HepG2 (cell line): ENCODE results near the gene PFAS. TPM values are rescaled to one million over a fixed set of nuclear protein-coding genes. Genes with fewer than 3 reads are reported as not detected.
A peak's percentile ranks its signal among the peaks of the same experiment; 100 is the strongest.

Experiments used
- AKAP8 ChIP-seq: sonication (generic); formaldehyde crosslinking; IDR thresholded peaks from 2 replicates; pipeline ENCODE4 v1.5.1; 2020; ENCODE audit warnings: mild to moderate bottlenecking, missing genetic modification reagents
- GABPA ChIP-seq, 2 experiments: IDR thresholded peaks; 2 replicates each; pipeline ENCODE4 v1.6.1; 2011 to 2016; ENCODE audit warnings: low read depth in 2 of 2, low read length in 1 of 2, missing biosample characterization in 1 of 2, missing genetic modification characterization in 1 of 2
- HMG20B ChIP-seq: conservative IDR thresholded peaks from 2 replicates; pipeline ENCODE4 v1.6.1; 2016; ENCODE audit warnings: missing genetic modification reagents, missing compliant biosample characterization
- HOXD1 ChIP-seq: sonication (generic); formaldehyde crosslinking; IDR thresholded peaks from 2 replicates; pipeline ENCODE4 v1.5.0; 2020; ENCODE audit warnings: missing genetic modification reagents
- IRF2 ChIP-seq: IDR thresholded peaks from 2 replicates; pipeline ENCODE4 v1.6.1; 2018; ENCODE audit warnings: missing genetic modification reagents, missing compliant biosample characterization
- MBD4 ChIP-seq: IDR thresholded peaks from 2 replicates; pipeline ENCODE4 v1.6.1; 2012; ENCODE audit warnings: low read length, inconsistent platforms, borderline replicate concordance
- MYC ChIP-seq: sonication (generic); formaldehyde crosslinking; IDR thresholded peaks from 2 replicates; pipeline ENCODE4 v1.9.0; 2021; ENCODE audit warnings: missing genetic modification reagents, borderline replicate concordance
- MYNN ChIP-seq: sonication (generic); formaldehyde crosslinking; IDR thresholded peaks from 2 replicates; pipeline ENCODE4 v1.4.0; 2020; ENCODE audit warnings: mild to moderate bottlenecking, low read depth, missing genetic modification reagents
- ONECUT2 ChIP-seq: sonication (generic); formaldehyde crosslinking; IDR thresholded peaks from 2 replicates; pipeline ENCODE4 v1.4.0; 2020; ENCODE audit warnings: missing genetic modification reagents
- POGZ ChIP-seq: sonication (generic); formaldehyde crosslinking; IDR thresholded peaks from 2 replicates; pipeline ENCODE4 v1.4.0; 2020; ENCODE audit warnings: mild to moderate bottlenecking, missing genetic modification reagents
- THAP7 ChIP-seq: sonication (generic); formaldehyde crosslinking; IDR thresholded peaks from 2 replicates; pipeline ENCODE4 v1.8.1; 2023; ENCODE audit warnings: mild to moderate bottlenecking, missing genetic modification reagents
- TP53 ChIP-seq: sonication (generic); formaldehyde crosslinking; conservative IDR thresholded peaks from 2 replicates; pipeline ENCODE4 v1.4.0; 2020; ENCODE audit warnings: missing genetic modification reagents
- WIZ ChIP-seq: sonication (generic); formaldehyde crosslinking; IDR thresholded peaks from 2 replicates; pipeline ENCODE4 v1.5.1; 2020; ENCODE audit warnings: mild to moderate bottlenecking, missing genetic modification reagents
- ZNF232 ChIP-seq: sonication (generic); formaldehyde crosslinking; IDR thresholded peaks from 2 replicates; pipeline ENCODE4 v1.4.0; 2020; ENCODE audit warnings: missing genetic modification reagents, borderline replicate concordance
- ZNF253 ChIP-seq: sonication (generic); formaldehyde crosslinking; IDR thresholded peaks from 2 replicates; pipeline ENCODE4 v1.8.0; 2022; ENCODE audit warnings: mild to moderate bottlenecking, missing genetic modification reagents, borderline replicate concordance
- ZNF451 ChIP-seq: sonication (generic); formaldehyde crosslinking; IDR thresholded peaks from 2 replicates; pipeline ENCODE4 v1.5.0; 2020; ENCODE audit warnings: mild to moderate bottlenecking, missing genetic modification reagents
- ZNF737 ChIP-seq: sonication (generic); formaldehyde crosslinking; IDR thresholded peaks from 2 replicates; pipeline ENCODE4 v1.5.0; 2020; ENCODE audit warnings: missing genetic modification reagents, mild to moderate bottlenecking, borderline replicate concordance
- polyA plus RNA-seq, 8 experiments: library from polyadenylated mRNA; depleted of rRNA in 3 of 8; stranded (reverse) in 7 of 8; unstranded in 1 of 8; fragments of >200 nt; fragmentation: Illumina TruSeq in 4 of 8; extraction: Trizol in 4 of 8; gene quantifications; 2 replicates each; pipeline versions ENCODE4 v1.2.1 to v1.2.3, GENCODE V29; 2011 to 2016; ENCODE audit warnings: low read depth in 4 of 8, missing spikeins in 1 of 8, mixed read lengths in 1 of 8; ENCODE audit not compliant: insufficient read depth in 1 of 8
- total RNA-seq, 5 experiments: library from RNA; depleted of rRNA; stranded (reverse); fragments of >200 nt; fragmentation: Illumina TruSeq; extraction: Trizol; gene quantifications; 2 replicates each; pipeline ENCODE4 v1.2.3, GENCODE V29; 2016; ENCODE audit warnings: low read depth in 1 of 5
- TF ChIP-seq, protein P1 (sequence below): sonication (generic); formaldehyde crosslinking; IDR thresholded peaks from 2 replicates; pipeline ENCODE4 v1.5.1; 2020; ENCODE audit warnings: mild to moderate bottlenecking, missing genetic modification reagents, moderate library complexity
- TF ChIP-seq, protein P2 (sequence below): sonication (generic); formaldehyde crosslinking; IDR thresholded peaks from 2 replicates; pipeline ENCODE4 v1.4.0; 2020; ENCODE audit warnings: missing genetic modification reagents, borderline replicate concordance
- TF ChIP-seq, protein P3 (sequence below): sonication (generic); formaldehyde crosslinking; IDR thresholded peaks from 2 replicates; pipeline ENCODE4 v1.5.0; 2020; ENCODE audit warnings: missing genetic modification reagents
- TF ChIP-seq, protein P4 (sequence below): sonication (generic); formaldehyde crosslinking; IDR thresholded peaks from 2 replicates; pipeline ENCODE4 v1.4.0; 2020; ENCODE audit warnings: mild to moderate bottlenecking, missing genetic modification reagents

PFAS gene
- total and polyA plus RNA-seq, 2 of the 13 experiments (the other 11 are each of a cell fraction or from before 2014, with no cell fraction given): 49.4 to 58.2 TPM

- TF ChIP-seq MYNN (no peak), ZNF737 (0 out of 2 replicates have a peak, but pooled peaks have one; percentile 36), ZNF232 (CRISPR knock-in tag) (no peak), THAP7 (no peak), POGZ (0 out of 2 replicates have a peak, but pooled peaks have one; percentile 16), ZNF253 (CRISPR knock-in tag) (no peak), HOXD1 (CRISPR knock-in tag) (no peak), IRF2 (CRISPR knock-in tag) (no peak; the same call in 1 of the 2 replicates), ONECUT2 (CRISPR knock-in tag) (peak; percentile 51; the same call in 1 of the 2 replicates), HMG20B (CRISPR knock-in tag) (no peak), MYC (CRISPR knock-in tag) (peak; percentile 55; the same call in 1 of the 2 replicates), ZNF451 (CRISPR knock-in tag) (no peak), TP53 (no peak), AKAP8 (0 out of 2 replicates have a peak, but pooled peaks have one; percentile 19), WIZ (CRISPR knock-in tag) (no peak), MBD4 (no peak), GABPA (IDR thresholded peaks at IDR 0.05; ENCODE audit: low read depth, low read length) (peak; percentile 28; the same call in 1 of the 2 replicates), GABPA (CRISPR knock-in tag; IDR thresholded peaks at IDR 0.05; ENCODE audit: low read depth) (peak; percentile 71)
- TF ChIP-seq, protein P1, sequence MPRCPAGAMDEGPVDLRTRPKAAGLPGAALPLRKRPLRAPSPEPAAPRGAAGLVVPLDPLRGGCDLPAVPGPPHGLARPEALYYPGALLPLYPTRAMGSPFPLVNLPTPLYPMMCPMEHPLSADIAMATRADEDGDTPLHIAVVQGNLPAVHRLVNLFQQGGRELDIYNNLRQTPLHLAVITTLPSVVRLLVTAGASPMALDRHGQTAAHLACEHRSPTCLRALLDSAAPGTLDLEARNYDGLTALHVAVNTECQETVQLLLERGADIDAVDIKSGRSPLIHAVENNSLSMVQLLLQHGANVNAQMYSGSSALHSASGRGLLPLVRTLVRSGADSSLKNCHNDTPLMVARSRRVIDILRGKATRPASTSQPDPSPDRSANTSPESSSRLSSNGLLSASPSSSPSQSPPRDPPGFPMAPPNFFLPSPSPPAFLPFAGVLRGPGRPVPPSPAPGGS (CRISPR knock-in tag): 0 out of 2 replicates have a peak, but pooled peaks have one; percentile 69
- TF ChIP-seq, protein P2, sequence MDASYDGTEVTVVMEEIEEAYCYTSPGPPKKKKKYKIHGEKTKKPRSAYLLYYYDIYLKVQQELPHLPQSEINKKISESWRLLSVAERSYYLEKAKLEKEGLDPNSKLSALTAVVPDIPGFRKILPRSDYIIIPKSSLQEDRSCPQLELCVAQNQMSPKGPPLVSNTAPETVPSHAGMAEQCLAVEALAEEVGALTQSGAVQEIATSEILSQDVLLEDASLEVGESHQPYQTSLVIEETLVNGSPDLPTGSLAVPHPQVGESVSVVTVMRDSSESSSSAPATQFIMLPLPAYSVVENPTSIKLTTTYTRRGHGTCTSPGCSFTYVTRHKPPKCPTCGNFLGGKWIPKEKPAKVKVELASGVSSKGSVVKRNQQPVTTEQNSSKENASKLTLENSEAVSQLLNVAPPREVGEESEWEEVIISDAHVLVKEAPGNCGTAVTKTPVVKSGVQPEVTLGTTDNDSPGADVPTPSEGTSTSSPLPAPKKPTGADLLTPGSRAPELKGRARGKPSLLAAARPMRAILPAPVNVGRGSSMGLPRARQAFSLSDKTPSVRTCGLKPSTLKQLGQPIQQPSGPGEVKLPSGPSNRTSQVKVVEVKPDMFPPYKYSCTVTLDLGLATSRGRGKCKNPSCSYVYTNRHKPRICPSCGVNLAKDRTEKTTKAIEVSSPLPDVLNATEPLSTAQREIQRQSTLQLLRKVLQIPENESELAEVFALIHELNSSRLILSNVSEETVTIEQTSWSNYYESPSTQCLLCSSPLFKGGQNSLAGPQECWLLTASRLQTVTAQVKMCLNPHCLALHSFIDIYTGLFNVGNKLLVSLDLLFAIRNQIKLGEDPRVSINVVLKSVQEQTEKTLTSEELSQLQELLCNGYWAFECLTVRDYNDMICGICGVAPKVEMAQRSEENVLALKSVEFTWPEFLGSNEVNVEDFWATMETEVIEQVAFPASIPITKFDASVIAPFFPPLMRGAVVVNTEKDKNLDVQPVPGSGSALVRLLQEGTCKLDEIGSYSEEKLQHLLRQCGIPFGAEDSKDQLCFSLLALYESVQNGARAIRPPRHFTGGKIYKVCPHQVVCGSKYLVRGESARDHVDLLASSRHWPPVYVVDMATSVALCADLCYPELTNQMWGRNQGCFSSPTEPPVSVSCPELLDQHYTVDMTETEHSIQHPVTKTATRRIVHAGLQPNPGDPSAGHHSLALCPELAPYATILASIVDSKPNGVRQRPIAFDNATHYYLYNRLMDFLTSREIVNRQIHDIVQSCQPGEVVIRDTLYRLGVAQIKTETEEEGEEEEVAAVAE (CRISPR knock-in tag): peak; percentile 41; the same call in 1 of the 2 replicates
- TF ChIP-seq, protein P3, sequence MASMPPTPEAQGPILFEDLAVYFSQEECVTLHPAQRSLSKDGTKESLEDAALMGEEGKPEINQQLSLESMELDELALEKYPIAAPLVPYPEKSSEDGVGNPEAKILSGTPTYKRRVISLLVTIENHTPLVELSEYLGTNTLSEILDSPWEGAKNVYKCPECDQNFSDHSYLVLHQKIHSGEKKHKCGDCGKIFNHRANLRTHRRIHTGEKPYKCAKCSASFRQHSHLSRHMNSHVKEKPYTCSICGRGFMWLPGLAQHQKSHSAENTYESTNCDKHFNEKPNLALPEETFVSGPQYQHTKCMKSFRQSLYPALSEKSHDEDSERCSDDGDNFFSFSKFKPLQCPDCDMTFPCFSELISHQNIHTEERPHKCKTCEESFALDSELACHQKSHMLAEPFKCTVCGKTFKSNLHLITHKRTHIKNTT (CRISPR knock-in tag): no peak
- TF ChIP-seq, protein P4, sequence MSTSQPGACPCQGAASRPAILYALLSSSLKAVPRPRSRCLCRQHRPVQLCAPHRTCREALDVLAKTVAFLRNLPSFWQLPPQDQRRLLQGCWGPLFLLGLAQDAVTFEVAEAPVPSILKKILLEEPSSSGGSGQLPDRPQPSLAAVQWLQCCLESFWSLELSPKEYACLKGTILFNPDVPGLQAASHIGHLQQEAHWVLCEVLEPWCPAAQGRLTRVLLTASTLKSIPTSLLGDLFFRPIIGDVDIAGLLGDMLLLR (CRISPR knock-in tag): 0 out of 2 replicates have a peak, but pooled peaks have one; percentile 14
Observed at GRCh38 chr17:8288336-8289102, 39.4 kb downstream of the PFAS start, which contains the start of gene RANGRF (continued).
